ENCODE measurements around the gene CD151.
A peak's percentile ranks its signal among the peaks of the same experiment; 100 is the strongest.

CD151 gene

DNA sequence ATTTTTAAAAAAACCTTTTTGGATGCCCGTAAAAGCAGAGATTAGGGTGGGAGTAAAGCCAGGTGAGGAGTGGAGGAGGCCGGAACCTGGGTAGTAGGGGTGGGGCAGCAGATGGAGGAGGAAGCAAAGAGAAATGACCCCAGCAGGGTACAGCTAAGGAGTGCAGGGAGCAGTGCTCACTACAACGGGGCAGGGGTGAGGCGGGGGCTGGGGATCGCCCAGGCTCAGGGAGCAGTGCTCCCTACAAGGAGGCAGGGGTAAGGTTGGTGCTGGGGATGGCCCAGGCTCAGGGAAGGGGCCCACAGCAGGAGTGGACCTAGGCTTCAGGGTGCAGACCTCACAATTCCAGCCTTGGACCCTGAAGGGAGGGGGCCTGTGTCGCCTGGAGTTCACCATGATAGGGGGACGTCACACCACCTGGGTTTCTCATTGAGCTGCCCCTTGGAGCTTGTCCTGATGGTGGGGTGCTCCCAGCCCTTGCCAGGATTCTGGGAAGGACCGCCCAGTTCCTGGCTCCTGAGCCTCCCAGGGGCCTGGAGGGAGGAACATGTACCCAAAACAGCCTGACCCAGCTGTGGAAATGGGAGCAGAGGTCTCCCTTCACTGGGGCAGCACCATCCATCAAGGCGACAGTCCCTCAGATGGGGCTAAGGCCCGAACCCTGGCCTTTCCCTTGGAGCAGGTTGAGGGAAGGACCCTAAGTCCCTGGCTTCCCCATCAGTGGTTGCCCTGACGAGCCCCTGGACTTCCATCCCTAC lies 16.9 kb upstream of the CD151 start:
- no peak for DNase-seq

DNA sequence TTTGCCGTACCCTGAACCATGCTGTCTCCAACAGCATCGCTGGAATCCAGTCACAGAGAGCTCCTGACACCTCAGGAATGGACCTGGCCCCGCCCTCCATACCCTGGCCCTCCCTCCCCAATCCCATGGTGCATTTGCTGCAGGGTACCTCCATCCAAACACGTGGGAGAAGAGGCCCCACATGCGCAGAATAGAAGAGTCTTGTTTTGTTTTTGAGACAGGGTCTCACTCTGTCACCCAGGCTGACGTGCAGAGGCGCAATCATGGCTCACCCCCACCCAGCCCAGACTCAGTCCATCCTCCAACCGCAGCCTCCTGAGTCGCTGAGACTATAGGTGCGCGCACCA lies 16.3 kb upstream of the CD151 start:
- DNase-seq: no peak

DNA sequence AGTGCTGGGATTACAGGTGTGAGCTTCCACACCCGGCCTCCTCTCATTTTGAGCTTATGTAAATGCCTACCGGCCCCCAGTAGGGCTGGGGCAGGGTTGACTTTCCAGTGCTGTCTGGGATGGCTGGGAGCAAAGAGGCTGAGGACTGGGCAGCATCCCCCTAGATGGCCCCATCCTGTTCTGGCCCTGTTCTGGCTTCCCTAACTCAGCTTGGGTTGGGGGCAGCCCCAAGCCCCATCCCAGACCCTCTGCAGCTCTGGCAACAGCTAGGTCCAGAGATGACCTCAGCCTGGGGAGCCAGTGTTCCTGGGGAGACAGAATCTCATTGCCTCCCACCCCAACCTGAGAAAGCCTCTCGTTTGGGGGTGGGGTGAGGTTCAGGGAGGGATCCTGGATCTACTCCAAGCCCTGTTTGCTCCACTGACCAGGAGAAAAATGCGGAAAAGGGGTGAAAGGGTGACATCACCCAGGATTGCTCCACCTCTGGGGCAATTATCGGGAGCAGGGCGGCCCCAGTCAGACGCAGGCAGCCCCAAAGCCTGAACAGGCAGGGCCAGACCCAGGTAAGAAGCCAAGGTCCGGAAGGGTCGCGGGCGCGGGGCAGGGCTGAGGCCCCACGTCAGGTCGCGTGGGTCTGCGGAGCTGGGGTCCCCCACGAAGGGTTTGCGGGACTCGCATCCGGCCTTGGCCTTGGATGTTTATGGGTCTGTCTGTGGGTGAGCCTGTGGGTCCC lies 14.2 kb upstream of the CD151 start, which contains the start of gene PNPLA2:
Gene PNPLA2 (plus strand): TSS at position 519 of the 733 bp plus-strand sequence. CDS start 805 bp downstream, outside the sequence.
- DNase-seq: no peak

DNA sequence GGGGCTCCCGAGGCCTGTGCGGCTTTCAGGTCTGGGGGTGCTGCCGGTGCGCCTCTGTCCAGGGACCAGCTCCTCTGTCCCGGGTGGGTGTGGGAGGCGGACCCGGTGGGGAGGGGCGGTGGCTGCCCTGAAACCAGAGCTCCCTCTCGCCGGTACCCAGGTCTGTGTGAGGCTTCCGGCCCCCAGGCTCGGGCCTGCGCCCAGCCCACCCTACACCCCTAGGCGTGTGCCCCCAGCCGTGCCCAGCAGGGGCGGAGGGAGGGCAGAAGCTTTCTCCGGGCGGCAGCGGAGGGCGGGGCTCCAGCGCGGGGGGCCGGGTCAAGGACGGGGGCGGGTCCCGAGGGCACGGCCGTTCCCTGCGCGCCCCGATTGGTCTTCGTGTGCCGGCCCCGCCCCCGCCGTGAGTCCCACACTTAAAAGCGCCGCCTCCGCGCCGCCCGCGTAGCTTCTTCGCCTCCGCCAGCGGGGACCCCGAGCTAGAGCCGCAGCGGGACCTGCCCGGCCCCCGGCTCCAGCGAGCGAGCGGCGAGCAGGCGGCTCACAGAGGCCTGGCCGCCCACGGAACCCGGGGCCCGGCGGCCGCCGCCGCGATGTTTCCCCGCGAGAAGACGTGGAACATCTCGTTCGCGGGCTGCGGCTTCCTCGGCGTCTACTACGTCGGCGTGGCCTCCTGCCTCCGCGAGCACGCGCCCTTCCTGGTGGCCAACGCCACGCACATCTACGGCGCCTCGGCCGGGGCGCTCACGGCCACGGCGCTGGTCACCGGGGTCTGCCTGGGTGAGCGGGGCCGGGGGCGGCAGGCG lies 13.4 kb upstream of the CD151 start:
- DNase-seq: peak; percentile 88

DNA sequence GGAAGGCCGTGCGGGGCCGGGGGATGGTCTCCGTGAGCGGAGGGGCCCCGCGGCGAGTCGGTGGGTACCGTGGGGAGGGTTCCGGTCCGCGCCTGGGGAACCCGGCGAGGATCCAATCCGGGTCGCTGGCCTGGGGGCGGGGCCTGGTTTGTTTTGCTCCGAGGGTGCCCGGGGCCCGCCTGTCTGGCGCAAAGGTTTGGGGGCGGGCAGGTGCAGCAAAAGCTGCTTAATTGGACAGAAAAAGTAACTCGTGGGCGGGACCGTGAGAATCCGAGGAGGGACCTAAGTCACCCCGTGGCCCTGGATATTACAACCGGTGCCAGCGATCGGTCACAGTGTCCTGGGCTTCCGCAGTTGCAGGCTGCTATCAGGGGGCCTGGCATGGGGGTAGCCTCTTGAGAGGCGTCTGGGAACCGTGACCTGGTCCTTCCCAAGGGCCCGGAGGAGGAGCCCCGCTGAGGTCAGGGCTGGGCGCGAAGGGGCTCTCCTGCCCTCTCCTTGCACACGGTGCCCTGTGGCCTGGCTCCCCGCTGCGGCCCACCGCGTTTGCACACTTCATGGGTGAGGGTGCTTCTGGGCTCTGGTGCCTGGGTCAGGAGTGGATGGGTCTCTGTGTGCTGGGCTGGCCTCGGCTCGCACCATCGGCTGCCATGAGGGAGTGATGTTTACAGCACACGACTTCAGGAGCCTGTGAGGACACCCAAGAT lies 12.7 kb upstream of the CD151 start:
- DNase-seq: peak; percentile 94

DNA sequence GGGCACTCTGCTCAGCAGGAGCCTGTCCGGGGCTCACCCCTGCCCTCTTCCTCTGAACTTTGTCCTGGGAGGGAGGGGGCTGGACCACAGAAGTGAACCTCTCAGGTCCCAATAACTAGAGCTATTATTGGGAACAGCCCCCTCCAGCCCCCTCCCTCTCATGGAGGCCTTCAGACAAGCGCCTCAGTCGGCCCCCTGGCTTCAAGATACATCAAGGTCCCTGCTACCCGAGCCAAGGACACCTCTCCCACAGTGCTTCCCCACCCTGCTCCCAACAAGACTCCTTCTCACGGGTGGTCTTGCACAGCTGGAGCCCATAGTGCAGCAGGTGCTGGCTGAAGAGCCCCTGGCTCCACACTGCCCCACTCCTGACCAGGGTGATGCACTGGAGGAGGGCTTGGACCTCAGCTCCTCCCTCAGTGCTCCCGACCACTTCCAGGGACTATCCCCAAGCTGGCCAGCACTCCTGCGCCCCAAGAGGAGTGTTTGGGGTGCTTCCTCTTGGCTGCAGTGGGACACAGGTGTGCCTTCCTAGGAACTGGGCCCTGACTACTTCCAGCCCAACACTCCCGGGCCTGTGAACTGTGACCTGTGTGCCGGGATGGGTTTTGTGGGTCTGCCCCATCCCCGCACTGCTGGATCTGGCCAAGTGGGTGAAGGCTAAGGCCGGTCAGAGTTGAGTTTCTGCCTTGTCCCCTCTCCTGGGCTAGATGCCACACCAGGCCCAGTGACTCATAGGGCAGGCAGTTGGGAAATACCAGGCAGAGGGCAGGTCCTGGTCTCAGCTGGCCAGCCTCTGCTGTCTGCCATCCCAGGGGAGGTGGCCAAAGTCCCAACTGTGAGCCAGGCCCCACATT lies 11.9 kb upstream of the CD151 start:
- DNase-seq: no peak

DNA sequence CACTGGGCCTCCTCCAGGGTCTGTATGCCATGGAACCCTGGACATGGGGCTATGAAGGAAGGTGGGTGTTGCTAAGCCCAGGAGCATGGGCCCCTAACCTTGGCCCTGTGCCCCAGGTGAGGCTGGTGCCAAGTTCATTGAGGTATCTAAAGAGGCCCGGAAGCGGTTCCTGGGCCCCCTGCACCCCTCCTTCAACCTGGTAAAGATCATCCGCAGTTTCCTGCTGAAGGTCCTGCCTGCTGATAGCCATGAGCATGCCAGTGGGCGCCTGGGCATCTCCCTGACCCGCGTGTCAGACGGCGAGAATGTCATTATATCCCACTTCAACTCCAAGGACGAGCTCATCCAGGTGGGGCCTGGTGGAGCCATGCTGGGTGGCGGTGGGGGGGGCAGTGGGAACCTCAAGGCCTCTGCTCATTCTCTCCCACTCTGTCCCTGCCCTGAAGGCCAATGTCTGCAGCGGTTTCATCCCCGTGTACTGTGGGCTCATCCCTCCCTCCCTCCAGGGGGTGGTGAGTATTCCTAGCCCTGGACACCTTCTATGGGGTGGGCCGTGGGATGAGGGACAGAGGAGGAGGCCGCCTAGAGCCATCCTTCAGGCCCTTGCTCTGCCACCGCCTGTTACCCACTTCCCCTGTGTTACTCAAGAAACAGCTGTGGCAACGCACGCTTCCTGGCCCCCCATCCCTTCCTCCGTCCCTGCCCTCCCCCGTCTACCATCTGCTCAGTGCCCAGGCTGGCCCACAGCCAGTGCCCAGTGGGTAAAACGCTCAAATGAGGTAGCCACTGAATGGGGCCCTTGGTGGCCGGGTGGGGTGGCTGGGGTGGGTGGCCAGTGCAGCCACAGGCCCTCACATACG lies 11.0 kb upstream of the CD151 start:
- DNase-seq: no peak

DNA sequence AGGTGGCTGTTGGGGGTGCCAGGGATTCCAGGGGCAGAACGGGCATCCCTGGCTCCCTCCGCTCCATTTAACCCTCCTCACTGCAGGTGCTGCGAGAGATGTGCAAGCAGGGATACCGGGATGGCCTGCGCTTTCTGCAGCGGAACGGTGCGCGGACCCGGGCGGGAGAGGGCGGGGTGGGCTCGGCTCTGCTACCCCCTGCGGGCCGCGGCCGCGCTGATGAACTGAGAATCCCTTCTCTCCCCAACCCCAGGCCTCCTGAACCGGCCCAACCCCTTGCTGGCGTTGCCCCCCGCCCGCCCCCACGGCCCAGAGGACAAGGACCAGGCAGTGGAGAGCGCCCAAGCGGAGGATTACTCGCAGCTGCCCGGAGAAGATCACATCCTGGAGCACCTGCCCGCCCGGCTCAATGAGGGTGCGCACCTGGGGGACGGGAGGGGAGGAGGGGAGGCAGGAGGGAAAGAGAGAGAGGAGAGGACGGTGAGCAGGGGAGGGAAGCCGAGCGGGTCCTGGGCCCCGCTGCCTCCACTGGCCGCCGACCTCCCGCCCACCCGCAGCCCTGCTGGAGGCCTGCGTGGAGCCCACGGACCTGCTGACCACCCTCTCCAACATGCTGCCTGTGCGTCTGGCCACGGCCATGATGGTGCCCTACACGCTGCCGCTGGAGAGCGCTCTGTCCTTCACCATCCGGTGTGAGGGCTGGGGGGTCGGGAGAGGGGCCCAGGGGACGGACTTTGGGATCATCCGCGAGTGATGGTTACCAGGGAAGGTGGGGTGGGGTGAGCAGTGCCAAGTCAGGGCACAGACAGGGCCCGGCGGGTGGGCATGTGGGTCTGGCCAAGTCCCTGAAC lies 9.1 kb upstream of the CD151 start:
- DNase-seq: no peak

DNA sequence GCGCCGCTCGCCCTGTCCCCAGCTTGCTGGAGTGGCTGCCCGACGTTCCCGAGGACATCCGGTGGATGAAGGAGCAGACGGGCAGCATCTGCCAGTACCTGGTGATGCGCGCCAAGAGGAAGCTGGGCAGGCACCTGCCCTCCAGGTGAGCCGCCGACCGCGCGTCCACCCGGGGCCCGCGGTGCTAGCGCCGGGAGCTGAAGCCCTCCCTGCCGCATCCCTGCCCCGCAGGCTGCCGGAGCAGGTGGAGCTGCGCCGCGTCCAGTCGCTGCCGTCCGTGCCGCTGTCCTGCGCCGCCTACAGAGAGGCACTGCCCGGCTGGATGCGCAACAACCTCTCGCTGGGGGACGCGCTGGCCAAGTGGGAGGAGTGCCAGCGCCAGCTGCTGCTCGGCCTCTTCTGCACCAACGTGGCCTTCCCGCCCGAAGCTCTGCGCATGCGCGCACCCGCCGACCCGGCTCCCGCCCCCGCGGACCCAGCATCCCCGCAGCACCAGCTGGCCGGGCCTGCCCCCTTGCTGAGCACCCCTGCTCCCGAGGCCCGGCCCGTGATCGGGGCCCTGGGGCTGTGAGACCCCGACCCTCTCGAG lies 8.4 kb upstream of the CD151 start:
- DNase-seq: no peak

DNA sequence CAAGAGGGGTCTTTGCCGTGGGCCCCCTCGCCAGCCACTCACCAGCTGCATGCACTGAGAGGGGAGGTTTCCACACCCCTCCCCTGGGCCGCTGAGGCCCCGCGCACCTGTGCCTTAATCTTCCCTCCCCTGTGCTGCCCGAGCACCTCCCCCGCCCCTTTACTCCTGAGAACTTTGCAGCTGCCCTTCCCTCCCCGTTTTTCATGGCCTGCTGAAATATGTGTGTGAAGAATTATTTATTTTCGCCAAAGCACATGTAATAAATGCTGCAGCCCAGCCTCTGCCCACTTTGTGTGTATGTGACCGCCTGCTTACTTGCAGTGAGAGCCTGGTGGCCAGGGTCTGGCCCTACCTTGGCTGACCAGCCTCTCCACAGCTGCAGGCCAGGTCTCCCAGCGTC lies 7.8 kb upstream of the CD151 start:
- DNase-seq: no peak

DNA sequence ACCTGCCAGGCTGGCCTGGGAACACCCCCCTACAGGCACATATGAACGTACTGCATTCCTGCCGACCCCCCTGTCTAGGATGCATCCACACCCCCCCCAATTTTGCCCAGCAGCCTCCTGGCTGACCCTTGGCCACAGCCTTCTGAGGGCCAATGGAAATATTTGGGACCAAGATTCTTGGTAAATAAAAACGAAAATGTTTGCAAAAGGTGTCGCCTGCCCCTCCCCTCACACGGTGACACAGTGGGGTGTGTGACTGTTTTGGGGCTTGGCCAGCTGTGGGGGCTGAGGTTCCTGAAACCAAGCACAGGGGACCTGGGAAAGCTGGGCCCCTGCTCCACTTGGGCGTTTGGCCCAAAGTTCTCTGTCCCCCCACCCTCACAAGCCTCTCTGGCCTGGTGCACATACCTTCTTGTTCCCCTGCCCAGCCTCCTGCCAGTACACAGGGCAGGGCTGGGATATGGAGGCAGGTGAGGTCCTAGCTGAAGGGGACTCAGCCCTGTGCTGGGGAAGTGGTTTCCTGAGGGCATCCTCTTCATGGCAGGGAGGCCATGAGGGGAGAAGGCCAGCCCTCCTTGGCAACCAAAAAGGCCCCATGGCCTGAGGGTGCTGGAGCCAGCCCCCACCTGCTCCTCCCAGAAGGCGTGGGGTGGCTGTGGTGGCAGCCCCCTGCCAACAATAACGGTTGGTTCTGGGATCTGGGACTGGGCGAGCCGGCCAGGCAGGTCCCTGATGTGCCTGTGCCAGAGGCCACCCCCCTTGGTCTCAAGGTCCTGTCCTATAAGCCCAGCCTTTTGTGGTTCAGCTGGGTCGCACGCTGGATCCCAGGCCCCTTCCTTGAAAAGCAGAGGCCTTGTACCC lies 7.2 kb upstream of the CD151 start:
- no peak for DNase-seq

DNA sequence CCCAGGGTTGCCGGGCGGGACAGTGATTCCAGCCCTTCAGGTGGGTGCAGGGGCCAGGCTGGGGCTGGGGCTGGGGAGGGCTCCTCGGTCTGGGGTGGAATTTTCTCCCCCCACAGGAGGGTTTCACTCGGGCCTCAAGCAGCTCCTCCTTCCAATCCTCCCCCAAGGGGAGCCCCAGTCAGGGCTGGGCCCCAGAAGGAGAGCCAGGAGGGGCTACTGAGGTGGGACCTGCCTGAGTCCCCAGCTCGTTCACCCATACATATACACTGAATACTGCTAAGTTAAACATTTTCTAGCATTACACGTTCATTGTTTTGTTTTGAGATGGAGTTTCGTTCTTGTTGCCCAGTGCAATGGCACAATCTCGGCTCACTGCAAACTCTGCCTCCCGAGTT lies 6.5 kb upstream of the CD151 start:
- DNase-seq: no peak

DNA sequence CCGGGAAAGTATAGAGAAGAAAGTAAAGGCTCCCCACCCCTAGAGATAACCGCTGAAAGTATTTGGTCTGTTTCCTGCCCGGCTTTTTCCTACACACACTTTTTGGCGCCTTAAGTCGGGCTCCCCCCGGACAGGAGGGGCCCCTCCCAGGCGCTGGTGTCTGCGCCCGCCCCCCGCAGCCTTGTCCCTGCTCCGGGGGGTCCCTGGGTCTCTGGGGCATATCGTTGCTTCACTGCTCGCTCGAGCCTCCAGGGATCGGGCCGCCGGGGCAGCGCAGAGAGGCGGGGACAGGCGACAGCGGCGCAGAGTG lies 6.0 kb upstream of the CD151 start:
- DNase-seq: no peak

DNA sequence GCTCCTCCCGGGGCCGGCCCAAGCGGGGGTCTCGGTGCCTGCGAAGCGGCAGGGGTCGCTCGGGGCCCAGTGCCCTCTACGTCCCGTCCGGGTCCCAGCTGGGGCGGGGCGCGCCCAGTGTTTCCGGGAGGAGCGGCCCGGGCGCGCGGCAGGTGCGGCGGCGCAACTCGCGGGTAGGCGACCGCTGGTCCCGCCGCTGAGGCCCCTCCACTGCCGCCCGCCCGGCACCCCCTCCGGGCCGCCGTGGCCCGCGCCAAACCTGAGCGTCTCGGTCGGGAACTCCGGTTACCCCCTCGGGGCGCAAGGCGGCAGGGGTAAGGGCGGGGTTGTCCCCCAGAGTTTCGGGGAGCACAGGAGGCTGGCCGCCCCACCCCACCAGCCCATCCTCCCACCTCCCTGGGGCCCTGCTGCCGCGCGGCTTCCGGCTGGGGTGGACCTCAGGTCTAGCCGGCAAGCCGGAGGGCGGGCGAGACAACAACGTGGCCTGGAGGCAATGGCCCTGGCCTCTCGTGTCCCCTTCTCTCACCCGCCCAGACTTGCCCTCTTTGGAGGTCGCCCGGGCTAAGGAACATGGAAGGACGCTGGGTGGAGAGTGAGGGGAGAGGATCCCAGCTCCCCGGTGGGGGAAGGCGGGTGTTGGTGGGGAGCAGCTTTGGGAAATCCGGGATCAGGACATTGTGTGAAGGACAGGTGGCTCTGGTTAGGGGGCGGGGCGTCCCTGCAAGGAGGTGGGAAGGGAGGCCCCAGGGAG lies 5.4 kb upstream of the CD151 start:
- DNase-seq: no peak

DNA sequence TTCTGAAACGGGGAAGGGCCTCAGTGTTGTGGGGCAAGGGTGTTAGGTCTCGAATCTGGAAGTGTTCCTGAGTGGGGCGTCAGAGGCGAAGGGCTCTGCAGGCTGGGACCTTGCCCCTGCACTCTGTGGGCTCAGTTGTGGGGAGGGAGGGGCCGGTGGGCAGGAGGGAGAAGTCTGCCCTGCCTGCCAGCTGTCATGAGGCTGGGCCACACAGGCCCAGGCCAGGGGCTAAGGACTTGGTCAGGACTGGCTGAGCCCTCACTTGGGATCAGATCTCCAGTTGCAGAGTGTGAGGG lies 4.9 kb upstream of the CD151 start, which contains the start of gene CRACR2B:
Gene CRACR2B (plus strand): TSS at position 23 of the 296 bp plus-strand sequence. CDS start 689 bp downstream, outside the sequence.
- DNase-seq: no peak

DNA sequence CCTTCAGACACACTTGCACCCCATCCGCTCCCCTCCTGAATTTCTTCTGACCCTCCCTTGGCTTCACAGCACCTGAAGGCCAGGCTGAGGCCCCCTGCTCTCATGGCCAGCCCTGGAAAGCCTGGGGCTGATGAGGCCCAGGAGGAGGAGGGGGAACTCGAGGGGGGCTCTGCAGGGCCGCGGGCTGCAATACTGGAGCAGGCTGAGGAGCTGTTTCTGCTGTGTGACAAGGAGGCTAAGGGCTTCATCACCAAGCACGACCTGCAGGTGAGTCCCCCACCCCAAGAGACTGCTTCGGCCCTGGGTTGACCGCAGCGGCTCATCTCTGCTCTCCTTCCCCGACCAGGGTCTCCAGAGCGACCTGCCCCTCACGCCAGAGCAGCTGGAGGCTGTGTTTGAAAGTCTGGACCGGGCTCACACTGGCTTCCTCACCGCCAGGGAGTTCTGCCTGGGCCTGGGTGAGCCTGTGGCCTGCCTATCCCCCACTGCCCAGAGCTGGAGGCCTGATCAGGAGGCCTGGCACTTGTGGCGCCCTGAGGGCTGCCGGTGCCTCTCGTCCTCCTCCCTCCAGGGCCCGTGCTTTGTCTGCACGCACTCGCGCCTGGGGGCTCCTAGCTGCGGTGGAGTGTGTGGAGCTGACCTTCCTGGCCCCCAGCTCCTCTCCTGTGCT lies 4.1 kb upstream of the CD151 start:
- DNase-seq: no peak

DNA sequence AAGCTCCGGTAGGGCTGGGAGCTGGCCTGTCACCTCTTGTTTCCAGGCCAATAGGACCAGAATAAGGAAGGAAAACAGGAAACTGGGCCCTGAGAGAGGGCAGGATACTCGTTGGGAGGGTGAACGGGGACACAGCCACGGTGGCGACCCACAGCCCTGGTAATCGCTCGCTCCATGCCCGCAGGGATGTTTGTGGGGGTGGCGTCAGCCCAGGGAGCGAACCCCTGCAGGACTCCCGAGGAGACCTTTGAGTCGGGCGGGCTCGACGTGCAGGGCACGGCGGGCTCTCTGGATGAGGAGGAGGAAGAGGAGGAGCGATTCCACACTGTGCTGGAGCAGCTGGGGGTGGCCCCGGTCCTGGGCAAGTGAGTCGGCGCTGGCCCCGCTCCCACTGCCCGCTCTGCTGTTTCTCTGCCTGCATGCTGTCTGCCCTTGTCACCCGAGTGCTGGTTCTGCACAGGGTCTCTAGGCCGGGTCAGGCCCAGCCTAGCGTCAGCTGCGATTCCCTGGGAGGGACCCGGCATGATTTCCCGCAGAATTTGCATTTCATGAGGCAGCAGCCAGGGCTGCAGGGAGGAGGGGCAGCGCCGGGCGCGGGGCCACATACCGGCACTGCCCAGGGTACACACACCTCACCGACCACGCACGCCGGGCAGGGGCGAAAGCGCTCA lies 3.4 kb upstream of the CD151 start:
- DNase-seq: no peak

Data from activated naive CD4-positive, alpha-beta T cell treated with Interleukin-2 at 50 U/mL for 16 hours (primary cell).